Heart left ventricle (tissue), 13 donors: ENCODE results near the gene CBLB.

Source experiments
- CTCF ChIP-seq, 12 donors: fragments of 200-600 bp; sonication (generic) in 4 of 12; IDR thresholded peaks; one replicate each; pipeline versions ENCODE4 v1.5.0 to v1.8.0; 2018 to 2022; ENCODE audit warnings: antibody characterized with exemption in 12 of 12, mild to moderate bottlenecking in 5 of 12
- POLR2A ChIP-seq, 2 donors: fragments of 450-650 bp; IDR thresholded peaks; one replicate each; pipeline ENCODE4 v1.6.1; 2017; ENCODE audit warnings: antibody characterized with exemption in 2 of 2, mild to moderate bottlenecking in 2 of 2, moderate library complexity in 2 of 2
- donor health status: ischemic (EF 13 %, LVEDD 7.1; RV severe dilation, severe dysfunction).
- donor health status: DM: no; HTN: yes; CAD: no.
- donor health status: DM: no; HTN: no; CAD: no.
- donor health status: ischemic (EF 25% LVEDD 6.9; RV normal size, moderate dysfunction).
- donor health status: ischemic (EF 25% LVEDD 5.7; RV mildly dilated, moderate dysfunction).
- donor health status: ischemic (EF 35%, LVEDD 5.7; RV mildly dilated, moderate dysfunction).
- donor health status: nonischemic (EF 11% LVEDD 7.7; RV severe dilation, severe dysfunction).
- donor health status: DM: yes; HTN: yes; CAD: no.
- donor health status: PGD.
- donor health status: ischemic (EF 29% LVEDD 5.4; RV normal size, mild dysfunction).
- donor health status: nonischemic (EF 23%, LVEDD 6.1; RV moderate dilation, normal function).

- TF ChIP-seq CTCF (IDR thresholded peaks at IDR 0.05) (no peak), POLR2A (IDR thresholded peaks at IDR 0.05) (no peak)
These were observed 249.2 kb downstream of the CBLB start for GRCh38 chr3:105619651-105620050.
